ENCODE data around the gene WBP1.

GRCh38 chr2:74493546-74493945 lies 35.3 kb downstream of the WBP1 start:
- TF ChIP-seq RARB (CRISPR knock-in tag; IDR thresholded peaks at IDR 0.05) (no peak), ZFP3 (CRISPR knock-in tag; IDR thresholded peaks at IDR 0.05) (no peak), ZNF70 (CRISPR knock-in tag; IDR thresholded peaks at IDR 0.05) (no peak), CREB5 (CRISPR knock-in tag; IDR thresholded peaks at IDR 0.05; ENCODE audit: low read depth) (no peak), SNAI2 (CRISPR knock-in tag; IDR thresholded peaks at IDR 0.05) (no peak), PATZ1 (CRISPR knock-in tag; IDR thresholded peaks at IDR 0.05; ENCODE audit: borderline replicate concordance) (no peak), ZFP30 (CRISPR knock-in tag; IDR thresholded peaks at IDR 0.05) (no peak)
